ENCODE results near the gene AGTPBP1. TPM values are rescaled to one million over a fixed set of nuclear protein-coding genes. Genes with fewer than 3 reads are reported as not detected.
A peak's percentile ranks its signal among the peaks of the same experiment; 100 is the strongest.
"Not testable (repeated sequence)": the region's sequence is repeated elsewhere in the genome, so short reads cannot be mapped to it uniquely, and the experiment has no call there.

Gene AGTPBP1
- total RNA-seq = 10 to 100 TPM; 26.6 to 45.7 TPM
- 26.3 TPM for polyA plus RNA-seq (ENCODE audit: insufficient read depth, low read depth, low replicate concordance)
- long read RNA-seq, donor 1 = 0 reads
- long read RNA-seq, donor 2 = 0 reads

- WGBS, 2 donors = 0% methylated on average over 12 to 63 of the region's 77 CpGs
- DNase-seq = peak; percentile 97
- no peaks in the 10 kb centered on the region for H3K9me3 ChIP-seq
- TF ChIP-seq CTCF (IDR thresholded peaks at IDR 0.05) (peak in 1 of 3 experiments; percentile 6), POLR2A (IDR thresholded peaks at IDR 0.05) (no peak)
- peak within 1 kb of the TSS; percentile 72 to 88 for H3K4me3 ChIP-seq
- H3K36me3 ChIP-seq (ENCODE audit: low read depth, missing control alignments) = no peaks in the 10 kb centered on the region
- H3K27me3 ChIP-seq = no peaks in the 10 kb centered on the region
- intact Hi-C loops (cut with DNase I; ENCODE audit: low total_unique reads) = no loop called here
- peak within 1 kb of the TSS; percentile 83 to 84 for H3K27ac ChIP-seq
- H3K4me1 ChIP-seq = peaks cover 8% of the 10 kb centered on the region
These were observed at the start of gene AGTPBP1 for GRCh38 chr9:85741875-85742596. AGTPBP1 (minus strand) TSS chr9:85741954; CDS start chr9:85712533, 29,421 bp downstream.

GRCh38 chr9:85786116-85786515 lies 44.4 kb upstream of the AGTPBP1 start:
- H3K27ac ChIP-seq; intact Hi-C loops (cut with DNase I; ENCODE audit: low total_unique reads); H3K27me3 ChIP-seq; H3K9me3 ChIP-seq; H3K4me1 ChIP-seq; H3K36me3 ChIP-seq (ENCODE audit: low read depth, missing control alignments); H3K4me3 ChIP-seq; DNase-seq: not testable (repeated sequence)
- 18 to 29% methylated on average over 2 to 6 of the region's 7 CpGs for WGBS, 2 donors

- H3K36me3 ChIP-seq (ENCODE audit: low read depth, missing control alignments); H3K27ac ChIP-seq; H3K27me3 ChIP-seq; H3K9me3 ChIP-seq; H3K4me3 ChIP-seq; intact Hi-C loops (cut with DNase I; ENCODE audit: low total_unique reads); DNase-seq; H3K4me1 ChIP-seq: not testable (repeated sequence)
- 91 to 95% methylated on average over 7 of the region's 7 CpGs for WGBS, 2 donors
These were observed 32.1 kb upstream of the AGTPBP1 start for GRCh38 chr9:85773844-85774243.

- H3K4me1 ChIP-seq; intact Hi-C loops (cut with DNase I; ENCODE audit: low total_unique reads); H3K36me3 ChIP-seq (ENCODE audit: low read depth, missing control alignments); H3K27ac ChIP-seq; H3K9me3 ChIP-seq; H3K27me3 ChIP-seq; H3K4me3 ChIP-seq; DNase-seq: not testable (repeated sequence)
- 74 to 98% methylated on average over 2 to 3 of the region's 3 CpGs for WGBS, 2 donors
These were observed 20.0 kb upstream of the AGTPBP1 start for GRCh38 chr9:85761802-85762201.

- not testable (repeated sequence) for DNase-seq
These were observed 16.0 kb upstream of the AGTPBP1 start for GRCh38 chr9:85757716-85758115.

GRCh38 chr9:85756216-85756615 lies 14.5 kb upstream of the AGTPBP1 start:
- H3K27ac ChIP-seq; H3K4me3 ChIP-seq; H3K9me3 ChIP-seq; H3K4me1 ChIP-seq; DNase-seq; H3K36me3 ChIP-seq (ENCODE audit: low read depth, missing control alignments); H3K27me3 ChIP-seq; intact Hi-C loops (cut with DNase I; ENCODE audit: low total_unique reads): not testable (repeated sequence)
- 73 to 100% methylated on average over 1 of the region's 1 CpG for WGBS, 2 donors

More at GRCh38 chr9:85757716-85758115, 16.0 kb upstream of the AGTPBP1 start:
- H3K4me3 ChIP-seq; H3K9me3 ChIP-seq; H3K27me3 ChIP-seq; intact Hi-C loops (cut with DNase I; ENCODE audit: low total_unique reads); H3K36me3 ChIP-seq (ENCODE audit: low read depth, missing control alignments); H3K27ac ChIP-seq; H3K4me1 ChIP-seq: not testable (repeated sequence)
- WGBS, 2 donors = 68 to 100% methylated on average over 2 of the region's 2 CpGs

- H3K27me3 ChIP-seq = no peaks in the 10 kb centered on the region
- 92 to 95% methylated on average over 2 of the region's 2 CpGs for WGBS, 2 donors
- H3K36me3 ChIP-seq (ENCODE audit: low read depth, missing control alignments) = no peaks in the 10 kb centered on the region
- H3K4me3 ChIP-seq = no peak overlapping the region
- H3K4me1 ChIP-seq = peaks cover 3% of the 10 kb centered on the region
- no peak overlapping the region for H3K27ac ChIP-seq
- no peak for TF ChIP-seq POLR2A (IDR thresholded peaks at IDR 0.05)
- TF ChIP-seq CTCF (IDR thresholded peaks at IDR 0.05) = no peak
- DNase-seq = no peak
- intact Hi-C loops (cut with DNase I; ENCODE audit: low total_unique reads) = no loop called here
- H3K9me3 ChIP-seq = no peaks in the 10 kb centered on the region
These were observed 4.6 kb upstream of the AGTPBP1 start for GRCh38 chr9:85746309-85746708.
